ENCODE results near the gene ANXA8L1.
"Not testable (repeated sequence)": the region's sequence is repeated elsewhere in the genome, so short reads cannot be mapped to it uniquely, and the experiment has no call there.

- not testable (repeated sequence) for TF ChIP-seq CTCF (conservative IDR thresholded peaks at IDR 0.05 in 1 of 2, IDR thresholded peaks at IDR 0.05 in 1 of 2; ENCODE audit: low read depth in 1 of 2, low read length in 2 of 2); EZH2 (IDR thresholded peaks at IDR 0.05; ENCODE audit: low read length, missing control alignments)
Measured at GRCh38 chr10:46398212-46398886, 22.8 kb downstream of the ANXA8L1 start.
